Liver (tissue), 3 donors: ENCODE measurements around the gene METTL21C.

Experiments
- CTCF ChIP-seq: fragments of 150-350 bp; IDR thresholded peaks from 2 replicates; pipeline ENCODE4 v1.5.1; 2017; ENCODE audit warnings: improper control_type of control experiment, low read depth, low read length; ENCODE audit not compliant: missing input control
- EGR1 ChIP-seq, 2 donors: IDR thresholded peaks; 2 replicates each; pipeline ENCODE4 v1.6.1; 2016 to 2018; ENCODE audit warnings: antibody characterized with exemption in 2 of 2, low read depth in 2 of 2
- GABPA ChIP-seq, 2 donors: IDR thresholded peaks in 1 of 2; conservative IDR thresholded peaks in 1 of 2; 2 replicates each; pipeline ENCODE4 v1.6.1; 2016; ENCODE audit warnings: antibody characterized with exemption in 2 of 2, mild to moderate bottlenecking in 1 of 2, moderate library complexity in 1 of 2
- HNF4G ChIP-seq: IDR thresholded peaks from 2 replicates; pipeline ENCODE4 v1.6.1; 2016; ENCODE audit warnings: antibody characterized with exemption
- RAD21 ChIP-seq, 2 donors: IDR thresholded peaks; 2 replicates each; pipeline ENCODE4 v1.6.1; 2016; ENCODE audit warnings: antibody characterized with exemption in 2 of 2, mild to moderate bottlenecking in 2 of 2
- YY1 ChIP-seq: IDR thresholded peaks from 2 replicates; pipeline ENCODE4 v1.6.1; 2016; ENCODE audit warnings: antibody characterized with exemption, mild to moderate bottlenecking
- donor health status: healthy.
- donor health status: healthy.

GRCh38 chr13:102709536-102709935, 14.7 kb upstream of the METTL21C start:
- TF ChIP-seq CTCF (no peak), RAD21 (IDR thresholded peaks at IDR 0.05) (no peak), EGR1 (IDR thresholded peaks at IDR 0.05; ENCODE audit: low read depth in 2 of 2) (no peak), YY1 (no peak), GABPA (IDR thresholded peaks at IDR 0.05 in 1 of 2, conservative IDR thresholded peaks at IDR 0.05 in 1 of 2) (no peak), HNF4G (no peak)
